ENCODE data around the gene TIMM44. TPM values are rescaled to one million over a fixed set of nuclear protein-coding genes. Genes with fewer than 3 reads are reported as not detected.

Gene TIMM44
- polyA plus RNA-seq, 3 donors = 9.5 to 33.2 (median 10.4) TPM

DNA sequence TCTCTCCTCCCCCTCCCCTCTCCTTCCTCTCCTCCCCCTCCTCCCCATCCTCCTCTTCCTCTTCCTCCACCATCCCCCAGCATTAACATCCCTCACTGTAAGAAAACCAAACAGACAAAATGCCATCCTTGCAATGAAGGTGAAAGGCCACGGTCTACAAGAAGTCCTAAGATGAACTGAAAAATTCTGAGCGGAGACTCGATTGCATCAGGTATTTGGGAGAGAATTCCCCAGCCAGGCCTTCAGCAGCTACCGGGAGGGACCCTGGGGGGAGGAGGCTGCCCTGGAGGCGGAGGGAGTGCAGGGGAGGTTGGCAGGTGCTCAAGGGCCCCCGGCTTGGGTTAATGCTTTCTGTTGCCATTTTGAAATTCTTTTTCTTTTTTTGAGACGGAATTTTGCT is 10.1 kb upstream of the TIMM44 start:
- no peaks in the 10 kb centered on the region for H4K20me1 ChIP-seq (ENCODE audit: insufficient read depth, low read length)
- Mint-ChIP-seq H3K27me3 (ENCODE audit: low read depth in 3 of 3) (peaks cover 0 to 1% (median 1%) of the 10 kb centered on the region in 3 donors), H3K27ac (no peak overlapping the region), H3K4me1 (peaks cover 13% of the 10 kb centered on the region), H3K4me3 (no peak overlapping the region), H3K36me3 (peaks cover 6 to 15% of the 10 kb centered on the region in 2 donors), H3K9me3 (peaks cover 0 to 3% (median 0%) of the 10 kb centered on the region in 7 donors)
- 81% methylated on average over 7 of the region's 7 CpGs for whole genome bisulfite sequencing (ENCODE audit: insufficient coverage)
- intact Hi-C loops (cut with micrococcal nuclease) = no loop called here
- no peaks in the 10 kb centered on the region for H3K27me3 ChIP-seq (ENCODE audit: control insufficient read depth in 2 of 2, insufficient read depth in 2 of 2, low read length in 2 of 2)
- H3K36me3 ChIP-seq (replicated peaks in 1 of 2; ENCODE audit: control insufficient read depth in 1 of 2, insufficient read depth in 2 of 2, low read length in 2 of 2) = peaks cover 0 to 10% of the 10 kb centered on the region in 2 donors
- H3K27ac ChIP-seq (ENCODE audit: low read depth in 1 of 2, low read length in 2 of 2) = no peak overlapping the region
- no peak for DNase-seq
- no peak overlapping the region for H3K4me2 ChIP-seq (replicated peaks; ENCODE audit: extremely low read depth, low read length, poor library complexity, severe bottlenecking)
- H2AFZ ChIP-seq (ENCODE audit: insufficient read depth, low read depth, low read length, poor library complexity, severe bottlenecking) = no peak overlapping the region
- no peak overlapping the region for H3K9ac ChIP-seq (ENCODE audit: insufficient read depth, low read length, poor library complexity, severe bottlenecking)
- H3K4me1 ChIP-seq (ENCODE audit: control insufficient read depth in 1 of 2, insufficient read depth in 2 of 2, low read length in 2 of 2) = peaks cover 4 to 15% of the 10 kb centered on the region in 2 donors
- no peaks in the 10 kb centered on the region for H3K9me3 ChIP-seq (replicated peaks in 1 of 2; ENCODE audit: control insufficient read depth in 1 of 2, insufficient read depth in 1 of 2, low read length in 2 of 2)
- H3K4me3 ChIP-seq (replicated peaks in 1 of 3; ENCODE audit: low read depth in 2 of 3, low read length in 3 of 3) = no peak overlapping the region
- no peak for TF ChIP-seq CTCF (IDR thresholded peaks at IDR 0.05)
- no peaks in the 10 kb centered on the region for H3K79me2 ChIP-seq (ENCODE audit: insufficient read depth, low read length)

DNA sequence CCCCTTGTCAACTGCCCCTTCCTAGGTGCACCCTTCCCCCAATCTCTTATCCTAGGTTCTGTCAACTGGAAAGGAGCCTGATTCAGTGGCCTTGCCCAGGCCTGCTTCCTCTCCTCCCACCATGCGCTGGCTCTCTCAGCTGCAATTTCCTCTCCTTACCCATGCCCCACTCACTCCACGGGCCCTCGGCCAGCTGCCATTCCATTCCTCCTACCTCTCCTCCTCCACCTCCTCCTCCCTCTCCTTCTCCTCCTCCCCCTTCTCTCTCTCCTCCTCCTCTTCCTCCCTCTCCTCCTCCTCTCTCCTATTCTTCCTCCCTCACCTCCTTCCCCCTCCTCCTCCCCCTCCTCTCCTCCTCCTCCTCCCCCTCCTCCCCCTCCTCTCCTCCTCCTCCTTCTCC is 9.6 kb upstream of the TIMM44 start:
- H3K36me3 ChIP-seq (replicated peaks in 1 of 2; ENCODE audit: control insufficient read depth in 1 of 2, insufficient read depth in 2 of 2, low read length in 2 of 2) = peaks cover 0 to 5% of the 10 kb centered on the region in 2 donors
- no peaks in the 10 kb centered on the region for H3K27me3 ChIP-seq (ENCODE audit: control insufficient read depth in 2 of 2, insufficient read depth in 2 of 2, low read length in 2 of 2)
- peaks cover 4 to 15% of the 10 kb centered on the region in 2 donors for H3K4me1 ChIP-seq (ENCODE audit: control insufficient read depth in 1 of 2, insufficient read depth in 2 of 2, low read length in 2 of 2)
- Mint-ChIP-seq H3K27ac (no peak overlapping the region), H3K27me3 (ENCODE audit: low read depth in 3 of 3) (peaks cover 0 to 1% (median 1%) of the 10 kb centered on the region in 3 donors), H3K9me3 (peaks cover 0 to 3% (median 0%) of the 10 kb centered on the region in 7 donors), H3K4me3 (no peak overlapping the region), H3K36me3 (peaks cover 3 to 10% of the 10 kb centered on the region in 2 donors), H3K4me1 (peaks cover 13% of the 10 kb centered on the region)
- WGBS (ENCODE audit: insufficient coverage) = 0% methylated on average over 1 of the region's 3 CpGs
- H4K20me1 ChIP-seq (ENCODE audit: insufficient read depth, low read length) = no peaks in the 10 kb centered on the region
- no peaks in the 10 kb centered on the region for H3K9me3 ChIP-seq (replicated peaks in 1 of 2; ENCODE audit: control insufficient read depth in 1 of 2, insufficient read depth in 1 of 2, low read length in 2 of 2)
- no peak for TF ChIP-seq CTCF (IDR thresholded peaks at IDR 0.05)
- H3K79me2 ChIP-seq (ENCODE audit: insufficient read depth, low read length) = no peaks in the 10 kb centered on the region
- intact Hi-C loops (cut with micrococcal nuclease) = no loop called here
- H3K9ac ChIP-seq (ENCODE audit: insufficient read depth, low read length, poor library complexity, severe bottlenecking) = no peak overlapping the region
- H3K4me3 ChIP-seq (replicated peaks in 1 of 3; ENCODE audit: low read depth in 2 of 3, low read length in 3 of 3) = no peak overlapping the region
- DNase-seq = no peak
- no peak overlapping the region for H3K4me2 ChIP-seq (replicated peaks; ENCODE audit: extremely low read depth, low read length, poor library complexity, severe bottlenecking)
- H3K27ac ChIP-seq (ENCODE audit: low read depth in 1 of 2, low read length in 2 of 2) = no peak overlapping the region
- H2AFZ ChIP-seq (ENCODE audit: insufficient read depth, low read depth, low read length, poor library complexity, severe bottlenecking) = no peak overlapping the region

All from CD14-positive monocyte (primary cell).